ENCODE results near the gene RFT1.

DNA sequence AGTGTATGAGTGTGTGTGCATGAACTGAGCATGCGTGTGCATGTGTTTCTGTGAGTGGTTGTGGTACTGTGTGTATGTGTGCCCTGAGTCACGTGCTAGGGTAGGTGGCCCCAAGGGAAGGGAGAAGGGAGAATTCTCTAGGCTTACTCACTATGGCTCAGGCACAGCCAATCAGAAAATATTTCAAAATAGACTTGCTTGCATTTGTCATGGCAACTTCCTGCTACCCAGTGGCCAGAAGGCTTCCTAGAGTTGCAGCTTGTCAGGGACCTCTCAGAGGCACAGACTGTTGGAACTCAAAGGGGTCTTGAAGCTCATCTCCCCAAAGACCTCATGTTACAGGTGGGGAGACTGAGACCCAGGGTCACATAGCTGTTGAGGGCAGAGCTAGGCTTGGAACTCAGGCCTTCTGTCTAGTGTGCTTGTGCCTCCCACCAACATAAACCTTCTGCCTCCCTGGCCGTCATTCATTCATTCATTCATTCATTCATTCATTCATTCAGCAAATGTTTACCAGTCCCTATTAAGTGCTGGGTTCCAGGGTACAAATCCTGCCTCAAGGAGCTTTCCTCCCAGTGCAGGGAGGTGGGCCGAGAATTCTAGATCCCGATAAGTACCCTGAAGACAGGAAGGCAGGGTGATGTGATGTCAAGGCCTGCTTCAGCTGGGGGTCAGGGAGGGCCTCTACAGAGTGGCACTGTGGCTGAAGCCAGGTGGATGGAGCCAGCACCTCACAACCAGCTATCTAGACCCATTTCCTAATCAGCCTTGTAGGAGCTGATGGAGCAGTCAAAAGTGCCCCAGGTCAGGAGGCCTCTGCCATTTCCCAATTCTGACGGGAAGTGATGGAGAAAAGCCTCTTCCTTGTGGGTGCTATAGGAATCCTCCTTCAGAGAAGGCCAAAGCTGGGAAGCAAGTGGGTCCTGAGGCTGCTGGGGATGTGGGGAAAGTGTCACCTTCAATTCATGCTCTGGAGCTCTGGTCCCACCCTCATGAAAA lies 10.9 kb upstream of the RFT1 start:
- TF ChIP-seq, protein P1, sequence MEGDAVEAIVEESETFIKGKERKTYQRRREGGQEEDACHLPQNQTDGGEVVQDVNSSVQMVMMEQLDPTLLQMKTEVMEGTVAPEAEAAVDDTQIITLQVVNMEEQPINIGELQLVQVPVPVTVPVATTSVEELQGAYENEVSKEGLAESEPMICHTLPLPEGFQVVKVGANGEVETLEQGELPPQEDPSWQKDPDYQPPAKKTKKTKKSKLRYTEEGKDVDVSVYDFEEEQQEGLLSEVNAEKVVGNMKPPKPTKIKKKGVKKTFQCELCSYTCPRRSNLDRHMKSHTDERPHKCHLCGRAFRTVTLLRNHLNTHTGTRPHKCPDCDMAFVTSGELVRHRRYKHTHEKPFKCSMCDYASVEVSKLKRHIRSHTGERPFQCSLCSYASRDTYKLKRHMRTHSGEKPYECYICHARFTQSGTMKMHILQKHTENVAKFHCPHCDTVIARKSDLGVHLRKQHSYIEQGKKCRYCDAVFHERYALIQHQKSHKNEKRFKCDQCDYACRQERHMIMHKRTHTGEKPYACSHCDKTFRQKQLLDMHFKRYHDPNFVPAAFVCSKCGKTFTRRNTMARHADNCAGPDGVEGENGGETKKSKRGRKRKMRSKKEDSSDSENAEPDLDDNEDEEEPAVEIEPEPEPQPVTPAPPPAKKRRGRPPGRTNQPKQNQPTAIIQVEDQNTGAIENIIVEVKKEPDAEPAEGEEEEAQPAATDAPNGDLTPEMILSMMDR (IDR thresholded peaks at IDR 0.05): no peak
- no peak for TF ChIP-seq POLR2A (IDR thresholded peaks at IDR 0.05)
